Cortex of kidney (tissue), 1 donor: Measurements from ENCODE around the gene TSPAN4.

Experiments used
- DNase-seq: peaks from one replicate; lab custom pipeline; 2025; lab: John Stamatoyannopoulos, UW

Gene TSPAN4

DNA sequence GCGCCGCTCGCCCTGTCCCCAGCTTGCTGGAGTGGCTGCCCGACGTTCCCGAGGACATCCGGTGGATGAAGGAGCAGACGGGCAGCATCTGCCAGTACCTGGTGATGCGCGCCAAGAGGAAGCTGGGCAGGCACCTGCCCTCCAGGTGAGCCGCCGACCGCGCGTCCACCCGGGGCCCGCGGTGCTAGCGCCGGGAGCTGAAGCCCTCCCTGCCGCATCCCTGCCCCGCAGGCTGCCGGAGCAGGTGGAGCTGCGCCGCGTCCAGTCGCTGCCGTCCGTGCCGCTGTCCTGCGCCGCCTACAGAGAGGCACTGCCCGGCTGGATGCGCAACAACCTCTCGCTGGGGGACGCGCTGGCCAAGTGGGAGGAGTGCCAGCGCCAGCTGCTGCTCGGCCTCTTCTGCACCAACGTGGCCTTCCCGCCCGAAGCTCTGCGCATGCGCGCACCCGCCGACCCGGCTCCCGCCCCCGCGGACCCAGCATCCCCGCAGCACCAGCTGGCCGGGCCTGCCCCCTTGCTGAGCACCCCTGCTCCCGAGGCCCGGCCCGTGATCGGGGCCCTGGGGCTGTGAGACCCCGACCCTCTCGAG is 18.3 kb upstream of the TSPAN4 start:
- no peak for DNase-seq

DNA sequence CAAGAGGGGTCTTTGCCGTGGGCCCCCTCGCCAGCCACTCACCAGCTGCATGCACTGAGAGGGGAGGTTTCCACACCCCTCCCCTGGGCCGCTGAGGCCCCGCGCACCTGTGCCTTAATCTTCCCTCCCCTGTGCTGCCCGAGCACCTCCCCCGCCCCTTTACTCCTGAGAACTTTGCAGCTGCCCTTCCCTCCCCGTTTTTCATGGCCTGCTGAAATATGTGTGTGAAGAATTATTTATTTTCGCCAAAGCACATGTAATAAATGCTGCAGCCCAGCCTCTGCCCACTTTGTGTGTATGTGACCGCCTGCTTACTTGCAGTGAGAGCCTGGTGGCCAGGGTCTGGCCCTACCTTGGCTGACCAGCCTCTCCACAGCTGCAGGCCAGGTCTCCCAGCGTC is 17.7 kb upstream of the TSPAN4 start:
- DNase-seq: no peak

DNA sequence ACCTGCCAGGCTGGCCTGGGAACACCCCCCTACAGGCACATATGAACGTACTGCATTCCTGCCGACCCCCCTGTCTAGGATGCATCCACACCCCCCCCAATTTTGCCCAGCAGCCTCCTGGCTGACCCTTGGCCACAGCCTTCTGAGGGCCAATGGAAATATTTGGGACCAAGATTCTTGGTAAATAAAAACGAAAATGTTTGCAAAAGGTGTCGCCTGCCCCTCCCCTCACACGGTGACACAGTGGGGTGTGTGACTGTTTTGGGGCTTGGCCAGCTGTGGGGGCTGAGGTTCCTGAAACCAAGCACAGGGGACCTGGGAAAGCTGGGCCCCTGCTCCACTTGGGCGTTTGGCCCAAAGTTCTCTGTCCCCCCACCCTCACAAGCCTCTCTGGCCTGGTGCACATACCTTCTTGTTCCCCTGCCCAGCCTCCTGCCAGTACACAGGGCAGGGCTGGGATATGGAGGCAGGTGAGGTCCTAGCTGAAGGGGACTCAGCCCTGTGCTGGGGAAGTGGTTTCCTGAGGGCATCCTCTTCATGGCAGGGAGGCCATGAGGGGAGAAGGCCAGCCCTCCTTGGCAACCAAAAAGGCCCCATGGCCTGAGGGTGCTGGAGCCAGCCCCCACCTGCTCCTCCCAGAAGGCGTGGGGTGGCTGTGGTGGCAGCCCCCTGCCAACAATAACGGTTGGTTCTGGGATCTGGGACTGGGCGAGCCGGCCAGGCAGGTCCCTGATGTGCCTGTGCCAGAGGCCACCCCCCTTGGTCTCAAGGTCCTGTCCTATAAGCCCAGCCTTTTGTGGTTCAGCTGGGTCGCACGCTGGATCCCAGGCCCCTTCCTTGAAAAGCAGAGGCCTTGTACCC is 17.1 kb upstream of the TSPAN4 start:
- no peak for DNase-seq

DNA sequence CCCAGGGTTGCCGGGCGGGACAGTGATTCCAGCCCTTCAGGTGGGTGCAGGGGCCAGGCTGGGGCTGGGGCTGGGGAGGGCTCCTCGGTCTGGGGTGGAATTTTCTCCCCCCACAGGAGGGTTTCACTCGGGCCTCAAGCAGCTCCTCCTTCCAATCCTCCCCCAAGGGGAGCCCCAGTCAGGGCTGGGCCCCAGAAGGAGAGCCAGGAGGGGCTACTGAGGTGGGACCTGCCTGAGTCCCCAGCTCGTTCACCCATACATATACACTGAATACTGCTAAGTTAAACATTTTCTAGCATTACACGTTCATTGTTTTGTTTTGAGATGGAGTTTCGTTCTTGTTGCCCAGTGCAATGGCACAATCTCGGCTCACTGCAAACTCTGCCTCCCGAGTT is 16.4 kb upstream of the TSPAN4 start:
- no peak for DNase-seq

DNA sequence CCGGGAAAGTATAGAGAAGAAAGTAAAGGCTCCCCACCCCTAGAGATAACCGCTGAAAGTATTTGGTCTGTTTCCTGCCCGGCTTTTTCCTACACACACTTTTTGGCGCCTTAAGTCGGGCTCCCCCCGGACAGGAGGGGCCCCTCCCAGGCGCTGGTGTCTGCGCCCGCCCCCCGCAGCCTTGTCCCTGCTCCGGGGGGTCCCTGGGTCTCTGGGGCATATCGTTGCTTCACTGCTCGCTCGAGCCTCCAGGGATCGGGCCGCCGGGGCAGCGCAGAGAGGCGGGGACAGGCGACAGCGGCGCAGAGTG is 15.9 kb upstream of the TSPAN4 start:
- no peak for DNase-seq

DNA sequence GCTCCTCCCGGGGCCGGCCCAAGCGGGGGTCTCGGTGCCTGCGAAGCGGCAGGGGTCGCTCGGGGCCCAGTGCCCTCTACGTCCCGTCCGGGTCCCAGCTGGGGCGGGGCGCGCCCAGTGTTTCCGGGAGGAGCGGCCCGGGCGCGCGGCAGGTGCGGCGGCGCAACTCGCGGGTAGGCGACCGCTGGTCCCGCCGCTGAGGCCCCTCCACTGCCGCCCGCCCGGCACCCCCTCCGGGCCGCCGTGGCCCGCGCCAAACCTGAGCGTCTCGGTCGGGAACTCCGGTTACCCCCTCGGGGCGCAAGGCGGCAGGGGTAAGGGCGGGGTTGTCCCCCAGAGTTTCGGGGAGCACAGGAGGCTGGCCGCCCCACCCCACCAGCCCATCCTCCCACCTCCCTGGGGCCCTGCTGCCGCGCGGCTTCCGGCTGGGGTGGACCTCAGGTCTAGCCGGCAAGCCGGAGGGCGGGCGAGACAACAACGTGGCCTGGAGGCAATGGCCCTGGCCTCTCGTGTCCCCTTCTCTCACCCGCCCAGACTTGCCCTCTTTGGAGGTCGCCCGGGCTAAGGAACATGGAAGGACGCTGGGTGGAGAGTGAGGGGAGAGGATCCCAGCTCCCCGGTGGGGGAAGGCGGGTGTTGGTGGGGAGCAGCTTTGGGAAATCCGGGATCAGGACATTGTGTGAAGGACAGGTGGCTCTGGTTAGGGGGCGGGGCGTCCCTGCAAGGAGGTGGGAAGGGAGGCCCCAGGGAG is 15.3 kb upstream of the TSPAN4 start:
- no peak for DNase-seq

DNA sequence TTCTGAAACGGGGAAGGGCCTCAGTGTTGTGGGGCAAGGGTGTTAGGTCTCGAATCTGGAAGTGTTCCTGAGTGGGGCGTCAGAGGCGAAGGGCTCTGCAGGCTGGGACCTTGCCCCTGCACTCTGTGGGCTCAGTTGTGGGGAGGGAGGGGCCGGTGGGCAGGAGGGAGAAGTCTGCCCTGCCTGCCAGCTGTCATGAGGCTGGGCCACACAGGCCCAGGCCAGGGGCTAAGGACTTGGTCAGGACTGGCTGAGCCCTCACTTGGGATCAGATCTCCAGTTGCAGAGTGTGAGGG is 14.8 kb upstream of the TSPAN4 start, which contains the start of gene CRACR2B:
Gene CRACR2B, plus strand, starts transcription at position 23 of the 296 bp plus-strand sequence. CDS start 689 bp downstream, outside the sequence.
- no peak for DNase-seq

DNA sequence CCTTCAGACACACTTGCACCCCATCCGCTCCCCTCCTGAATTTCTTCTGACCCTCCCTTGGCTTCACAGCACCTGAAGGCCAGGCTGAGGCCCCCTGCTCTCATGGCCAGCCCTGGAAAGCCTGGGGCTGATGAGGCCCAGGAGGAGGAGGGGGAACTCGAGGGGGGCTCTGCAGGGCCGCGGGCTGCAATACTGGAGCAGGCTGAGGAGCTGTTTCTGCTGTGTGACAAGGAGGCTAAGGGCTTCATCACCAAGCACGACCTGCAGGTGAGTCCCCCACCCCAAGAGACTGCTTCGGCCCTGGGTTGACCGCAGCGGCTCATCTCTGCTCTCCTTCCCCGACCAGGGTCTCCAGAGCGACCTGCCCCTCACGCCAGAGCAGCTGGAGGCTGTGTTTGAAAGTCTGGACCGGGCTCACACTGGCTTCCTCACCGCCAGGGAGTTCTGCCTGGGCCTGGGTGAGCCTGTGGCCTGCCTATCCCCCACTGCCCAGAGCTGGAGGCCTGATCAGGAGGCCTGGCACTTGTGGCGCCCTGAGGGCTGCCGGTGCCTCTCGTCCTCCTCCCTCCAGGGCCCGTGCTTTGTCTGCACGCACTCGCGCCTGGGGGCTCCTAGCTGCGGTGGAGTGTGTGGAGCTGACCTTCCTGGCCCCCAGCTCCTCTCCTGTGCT is 14.0 kb upstream of the TSPAN4 start:
- no peak for DNase-seq

DNA sequence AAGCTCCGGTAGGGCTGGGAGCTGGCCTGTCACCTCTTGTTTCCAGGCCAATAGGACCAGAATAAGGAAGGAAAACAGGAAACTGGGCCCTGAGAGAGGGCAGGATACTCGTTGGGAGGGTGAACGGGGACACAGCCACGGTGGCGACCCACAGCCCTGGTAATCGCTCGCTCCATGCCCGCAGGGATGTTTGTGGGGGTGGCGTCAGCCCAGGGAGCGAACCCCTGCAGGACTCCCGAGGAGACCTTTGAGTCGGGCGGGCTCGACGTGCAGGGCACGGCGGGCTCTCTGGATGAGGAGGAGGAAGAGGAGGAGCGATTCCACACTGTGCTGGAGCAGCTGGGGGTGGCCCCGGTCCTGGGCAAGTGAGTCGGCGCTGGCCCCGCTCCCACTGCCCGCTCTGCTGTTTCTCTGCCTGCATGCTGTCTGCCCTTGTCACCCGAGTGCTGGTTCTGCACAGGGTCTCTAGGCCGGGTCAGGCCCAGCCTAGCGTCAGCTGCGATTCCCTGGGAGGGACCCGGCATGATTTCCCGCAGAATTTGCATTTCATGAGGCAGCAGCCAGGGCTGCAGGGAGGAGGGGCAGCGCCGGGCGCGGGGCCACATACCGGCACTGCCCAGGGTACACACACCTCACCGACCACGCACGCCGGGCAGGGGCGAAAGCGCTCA is 13.3 kb upstream of the TSPAN4 start:
- no peak for DNase-seq

DNA sequence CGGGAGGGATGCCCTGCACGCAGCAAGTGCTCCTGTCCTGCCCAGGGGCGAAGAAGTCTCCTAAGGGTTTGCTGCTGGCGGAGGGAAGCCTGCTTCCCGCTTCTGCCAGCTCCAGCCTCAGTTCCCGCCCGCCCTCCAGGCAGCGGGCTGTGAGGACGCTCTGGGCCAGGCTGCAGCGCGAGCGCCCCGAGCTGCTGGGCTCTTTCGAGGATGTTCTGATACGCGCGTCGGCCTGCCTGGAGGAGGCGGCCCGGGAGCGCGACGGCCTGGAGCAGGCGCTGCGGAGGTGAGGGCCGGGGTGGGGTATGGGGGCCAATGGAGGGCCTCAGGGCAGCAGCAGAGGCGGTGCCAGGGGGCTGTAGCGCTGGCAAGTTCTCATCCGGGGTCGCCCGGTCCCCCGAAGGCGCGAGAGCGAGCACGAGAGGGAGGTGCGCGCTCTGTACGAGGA is 12.8 kb upstream of the TSPAN4 start:
- DNase-seq: no peak

DNA sequence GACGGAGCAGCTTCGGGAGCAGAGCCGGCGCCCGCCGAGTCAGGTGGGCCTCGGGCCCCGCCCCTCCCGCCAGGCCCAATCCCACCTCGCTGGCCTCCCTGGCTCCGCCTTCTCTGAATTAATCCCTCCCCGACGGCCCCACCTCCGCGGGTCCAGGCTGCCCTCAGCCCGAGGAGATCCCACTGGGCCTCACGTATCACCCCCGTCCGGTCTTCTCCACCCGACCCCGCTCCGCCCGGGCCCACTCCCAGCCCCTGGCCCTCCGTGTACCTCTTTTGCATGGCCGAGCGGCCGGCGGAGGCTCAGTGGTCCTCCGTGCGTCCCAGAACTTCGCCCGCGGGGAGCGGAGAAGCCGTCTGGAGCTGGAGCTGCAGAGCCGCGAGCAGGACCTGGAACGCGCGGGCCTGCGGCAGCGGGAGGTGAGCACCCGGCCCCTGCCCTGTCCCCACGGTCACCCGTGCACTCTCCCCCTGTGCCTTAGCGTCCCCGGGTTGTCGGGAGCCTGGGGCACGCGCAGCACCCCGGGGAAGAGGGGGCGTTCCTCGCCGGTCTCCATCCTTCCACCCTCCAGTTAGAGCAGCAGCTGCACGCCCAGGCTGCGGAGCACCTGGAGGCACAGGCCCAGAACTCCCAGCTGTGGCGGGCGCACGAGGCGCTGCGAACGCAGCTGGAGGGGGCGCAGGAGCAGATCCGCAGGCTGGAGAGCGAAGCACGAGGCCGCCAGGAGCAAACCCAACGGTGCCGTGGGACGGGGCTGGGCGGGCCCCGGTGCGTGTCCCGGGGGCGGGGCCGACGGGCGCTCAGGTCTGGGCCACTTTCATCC is 12.1 kb upstream of the TSPAN4 start:
- no peak for DNase-seq

DNA sequence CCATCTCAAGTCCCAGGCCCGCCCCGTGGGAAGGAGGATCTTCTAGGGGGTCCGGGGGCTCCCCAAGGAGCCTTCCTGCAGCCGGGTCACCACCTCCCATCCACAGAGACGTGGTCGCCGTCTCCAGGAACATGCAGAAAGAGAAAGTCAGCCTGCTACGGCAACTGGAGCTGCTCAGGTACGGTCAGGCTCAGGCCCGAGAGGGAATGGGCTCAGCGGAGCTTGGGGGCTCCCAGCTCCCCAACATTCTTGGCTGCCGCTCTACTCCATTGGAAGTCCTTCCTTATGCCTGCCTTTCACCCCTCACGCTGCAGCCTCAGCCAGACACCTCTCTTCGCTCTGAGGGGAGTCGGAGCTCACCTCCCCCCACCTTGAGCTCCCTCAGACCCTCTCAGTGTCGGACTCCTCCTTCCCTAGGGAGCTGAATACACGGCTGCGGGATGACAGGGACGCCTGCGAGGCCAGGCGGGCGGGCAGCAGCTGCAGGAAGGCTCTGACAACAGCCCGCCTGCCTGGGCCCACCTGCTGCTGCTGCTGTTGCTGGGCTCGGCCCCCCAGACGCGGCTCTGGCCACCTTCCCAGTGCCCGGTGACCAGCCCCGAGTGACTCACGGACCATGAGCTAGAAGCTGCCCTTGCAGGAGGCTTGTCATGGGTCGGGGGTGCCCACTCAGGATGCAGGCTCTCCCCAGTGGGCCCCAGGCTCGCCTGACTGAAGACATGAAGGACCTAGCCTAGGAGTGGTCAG is 11.4 kb upstream of the TSPAN4 start:
- DNase-seq: no peak

DNA sequence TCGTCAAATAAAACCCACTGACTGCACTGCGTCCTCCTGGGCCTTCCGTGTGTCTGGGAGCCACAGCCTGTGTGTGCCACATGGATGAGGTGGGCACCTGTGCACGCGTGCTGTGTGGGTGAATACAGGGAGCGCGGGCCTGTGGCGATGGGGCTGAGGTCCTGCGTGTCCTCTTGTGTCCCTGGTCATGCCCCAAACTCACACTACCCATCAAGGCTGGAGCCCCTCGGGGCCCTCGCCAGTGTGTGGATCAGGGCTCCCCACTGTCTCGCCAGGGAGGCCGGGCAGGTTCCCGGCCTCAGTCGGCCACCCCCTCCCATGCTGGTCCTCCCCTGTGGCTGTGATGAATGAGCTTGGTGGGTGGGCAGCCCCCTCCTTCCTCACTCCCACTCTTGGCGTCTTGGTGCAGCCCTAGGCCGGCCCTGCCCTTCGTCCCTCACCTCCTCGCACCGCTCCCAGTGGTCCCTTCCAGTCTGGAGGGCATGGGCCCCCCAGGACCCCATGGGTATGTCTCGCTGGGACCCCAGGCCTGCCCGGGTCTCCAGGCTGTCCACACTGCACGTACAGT is 10.6 kb upstream of the TSPAN4 start:
- no peak for DNase-seq

DNA sequence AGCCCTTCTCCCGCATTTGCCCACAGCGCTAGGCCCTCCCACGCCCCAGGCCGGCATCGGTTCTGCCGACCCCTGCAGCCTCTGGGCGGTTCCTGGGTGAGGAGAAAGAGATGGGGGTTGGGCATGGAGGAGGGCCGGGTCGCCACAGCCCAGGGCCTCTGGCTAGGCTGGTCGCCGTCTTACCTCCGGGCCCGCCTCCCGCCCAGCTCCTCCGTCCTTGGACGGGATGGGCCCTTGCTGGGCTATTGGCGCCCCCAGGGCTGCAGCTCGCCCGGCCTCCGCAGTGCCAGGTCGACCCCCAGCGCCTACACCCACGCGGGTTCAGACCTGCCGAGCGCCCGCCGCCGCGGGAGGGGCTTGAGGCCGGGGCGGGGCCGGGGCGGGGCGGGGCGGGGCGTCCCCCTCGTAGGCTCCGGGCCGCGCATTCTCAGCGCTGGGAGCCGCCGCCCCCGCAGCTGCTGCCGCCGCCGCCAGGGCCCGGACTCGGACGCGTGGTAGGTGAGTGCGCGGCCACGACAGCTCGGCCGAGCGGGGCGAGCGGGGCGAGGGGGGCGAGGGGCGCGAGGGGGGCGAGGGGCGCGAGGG is 10.0 kb upstream of the TSPAN4 start, which contains the start of gene CD151:
Gene CD151, plus strand, starts transcription at position 424 of the 585 bp plus-strand sequence. CDS start 3,118 bp downstream, outside the sequence.
- DNase-seq: no peak

DNA sequence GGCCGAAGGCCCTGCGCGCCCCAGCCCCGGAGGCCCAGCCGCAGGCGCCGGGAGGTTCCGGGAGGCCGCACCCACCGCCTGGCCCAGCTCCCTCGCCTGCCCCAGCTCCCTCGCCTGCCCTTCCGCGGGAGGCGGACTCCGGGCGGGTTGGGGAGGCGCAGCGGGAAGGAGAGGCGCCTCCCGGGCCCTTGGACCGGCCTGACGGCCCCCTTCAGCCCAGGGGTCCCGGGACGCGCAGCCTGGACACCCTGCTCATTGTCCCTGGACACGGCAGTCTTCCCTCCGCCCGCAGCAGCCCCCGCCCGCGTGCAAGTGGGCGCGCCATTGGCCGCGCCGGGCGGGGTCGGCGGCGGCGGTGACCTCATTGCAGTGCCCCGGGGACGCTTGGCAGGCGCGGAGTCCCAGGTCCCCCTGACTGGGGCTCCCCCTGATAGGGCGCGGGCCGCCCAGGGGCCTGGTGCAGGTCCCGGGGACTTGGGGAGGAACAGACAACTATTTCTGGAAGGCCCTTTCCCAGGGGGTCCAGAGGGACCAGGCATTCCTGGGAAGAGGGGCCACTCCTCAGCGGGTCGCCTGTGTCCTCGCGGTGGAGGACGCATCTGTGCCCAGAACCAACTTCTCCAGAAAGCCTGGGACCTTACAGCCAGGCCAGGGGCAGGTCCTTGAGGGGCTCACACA is 9.4 kb upstream of the TSPAN4 start:
- no peak for DNase-seq

DNA sequence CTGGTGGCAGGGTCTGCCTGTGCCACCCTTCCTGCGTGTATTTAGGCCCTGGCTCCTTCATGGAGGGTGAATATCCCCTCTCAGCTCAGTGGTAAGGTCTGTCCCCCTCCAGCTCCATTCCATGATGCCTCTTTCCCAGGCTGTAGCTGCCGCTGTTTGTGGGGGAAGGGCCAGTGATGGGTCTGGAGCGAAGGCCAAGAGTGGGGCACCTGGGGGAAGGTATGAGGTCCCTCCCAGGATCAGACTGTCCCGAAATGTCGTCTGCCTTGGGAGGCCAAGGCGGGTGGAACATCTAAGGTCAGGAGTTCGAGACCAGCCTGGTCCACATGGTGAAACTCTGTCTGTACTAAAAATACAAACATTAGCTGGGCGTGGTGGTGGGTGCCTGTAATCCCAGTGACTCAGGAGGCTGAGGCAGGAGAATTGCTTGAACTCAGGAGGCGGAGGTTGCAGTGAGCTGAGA is 8.8 kb upstream of the TSPAN4 start:
- DNase-seq: no peak

DNA sequence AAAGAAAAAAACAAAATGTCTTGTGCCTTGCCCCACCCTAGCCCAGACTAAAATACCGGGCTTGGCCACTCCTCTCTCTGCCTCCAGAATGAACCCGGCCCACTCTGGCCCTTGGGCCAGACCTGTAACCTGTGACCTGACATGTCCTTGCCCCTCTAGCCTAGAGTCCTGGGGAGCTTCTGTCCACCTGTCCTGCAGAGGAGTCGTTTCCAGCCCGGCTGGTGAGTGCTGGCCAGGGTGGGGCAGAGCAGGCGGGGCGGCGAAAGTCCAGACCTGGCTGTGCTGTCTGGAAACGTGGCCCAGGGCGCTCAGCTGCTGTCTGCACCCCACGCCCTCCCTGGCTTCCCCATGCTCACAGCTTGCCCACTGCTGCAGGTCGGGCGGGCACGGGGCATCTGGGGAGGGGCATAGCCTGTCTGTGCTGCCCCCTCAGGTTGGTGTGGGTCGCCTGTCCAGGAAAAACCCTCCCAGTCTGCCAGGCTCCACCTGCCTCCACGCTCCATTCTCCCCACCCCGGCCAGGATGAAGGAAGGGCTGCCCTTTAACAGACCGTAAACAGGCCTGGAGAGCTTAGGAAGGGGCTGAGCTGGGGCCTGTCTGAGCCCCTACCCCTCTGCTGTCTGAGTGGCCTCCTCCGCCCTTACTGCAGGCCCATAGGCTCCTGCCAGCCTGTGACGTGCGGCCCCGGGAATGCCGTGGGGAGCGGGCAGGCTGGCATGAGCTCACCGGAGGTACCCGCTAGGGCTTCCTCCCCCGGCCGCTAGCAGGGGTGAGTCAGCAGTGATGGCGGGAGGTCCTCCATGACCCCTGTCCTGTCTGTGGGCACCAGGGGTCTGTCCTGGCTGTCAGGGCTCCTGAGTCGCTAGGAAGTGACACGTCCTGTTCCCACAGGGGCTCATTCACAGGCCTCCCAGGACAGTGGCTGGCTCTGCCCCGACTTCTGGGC is 8.0 kb upstream of the TSPAN4 start:
- no peak for DNase-seq

DNA sequence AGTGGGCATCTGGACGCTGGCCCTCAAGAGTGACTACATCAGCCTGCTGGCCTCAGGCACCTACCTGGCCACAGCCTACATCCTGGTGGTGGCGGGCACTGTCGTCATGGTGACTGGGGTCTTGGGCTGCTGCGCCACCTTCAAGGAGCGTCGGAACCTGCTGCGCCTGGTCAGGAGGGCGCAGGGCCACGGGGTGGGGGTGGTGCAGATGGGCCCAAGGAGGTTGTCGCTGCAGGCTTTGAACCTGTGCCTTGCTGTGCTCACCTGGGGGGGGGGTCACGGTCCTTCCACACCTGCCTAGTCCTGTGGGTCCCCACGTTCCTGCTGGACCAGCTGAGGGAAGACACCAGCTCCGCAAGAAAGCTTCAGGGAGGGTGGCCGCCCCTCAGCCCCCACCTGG is 6.4 kb upstream of the TSPAN4 start:
- DNase-seq: no peak
